ENCODE measurements around the gene SAXO1.

- TF ChIP-seq EP300 (IDR thresholded peaks at IDR 0.05) (no peak), CTCF (IDR thresholded peaks at IDR 0.05) (no peak)
Measured at GRCh38 chr9:18941060-18941740, 91.8 kb downstream of the SAXO1 start.

Measured in sigmoid colon (tissue), 4 donors.